DOHH2 (cell line): ENCODE data around the gene SPOCD1.

ENCODE experiments used
- H3F3A ChIP-seq: fragments of 200-600 bp; sonication (generic), shearing (Covaris generic); 2 replicates; pipeline ENCODE4 v1.6.0; 2016; ENCODE audit warnings: antibody characterized with exemption, mild to moderate bottlenecking; ENCODE audit not compliant: control insufficient read depth, insufficient read depth
- H3K27ac ChIP-seq: fragments of 200-600 bp; sonication (generic); 2 replicates; pipeline ENCODE4 v1.5.1; 2014; ENCODE audit warnings: low read depth, mild to moderate bottlenecking, low read length, moderate library complexity
- H3K27me3 ChIP-seq: fragments of 200-600 bp; sonication (generic); 2 replicates; pipeline ENCODE4 v1.6.1; 2014; ENCODE audit warnings: mild to moderate bottlenecking, low read length, mixed read lengths; ENCODE audit not compliant: control insufficient read depth
- H3K36me3 ChIP-seq: fragments of 200-600 bp; sonication (generic); 2 replicates; pipeline ENCODE4 v1.6.1; 2014; ENCODE audit warnings: mild to moderate bottlenecking, low read length, moderate library complexity, mixed read lengths; ENCODE audit not compliant: control insufficient read depth
- H3K4me1 ChIP-seq: fragments of 200-600 bp; sonication (generic); 2 replicates; pipeline ENCODE4 v1.6.1; 2014; ENCODE audit warnings: mild to moderate bottlenecking, low read length, mixed read lengths; ENCODE audit not compliant: control insufficient read depth
- H3K4me2 ChIP-seq: fragments of 200-600 bp; sonication (generic); 2 replicates; pipeline ENCODE4 v1.6.0; 2014; ENCODE audit warnings: mild to moderate bottlenecking, low read length, moderate library complexity
- H3K4me3 ChIP-seq: fragments of 200-600 bp; sonication (generic); 2 replicates; pipeline ENCODE4 v1.5.1; 2014; ENCODE audit warnings: mild to moderate bottlenecking, low read length, mixed read lengths
- H3K79me2 ChIP-seq: fragments of 200-600 bp; sonication (generic); 2 replicates; pipeline ENCODE4 v1.6.1; 2014; ENCODE audit warnings: mild to moderate bottlenecking, low read length, mixed read lengths; ENCODE audit not compliant: control insufficient read depth
- H3K9me2 ChIP-seq: fragments of 200-600 bp; sonication (generic); replicated peaks from 2 replicates; pipeline ENCODE4 v1.6.1; 2014; ENCODE audit warnings: mild to moderate bottlenecking, low read length, mixed read lengths; ENCODE audit not compliant: control insufficient read depth
- H3K9me3 ChIP-seq: fragments of 200-600 bp; sonication (generic); 2 replicates; pipeline ENCODE4 v1.6.1; 2014; ENCODE audit warnings: antibody characterized with exemption, low read length, mixed read lengths; ENCODE audit not compliant: control insufficient read depth, insufficient read depth
- H4K20me1 ChIP-seq: fragments of 200-600 bp; sonication (generic); 2 replicates; pipeline ENCODE4 v1.6.0; 2014; ENCODE audit warnings: low read depth, mild to moderate bottlenecking, antibody characterized with exemption, low read length, moderate library complexity; ENCODE audit not compliant: control insufficient read depth, insufficient read depth
- EZH2phosphoT487 ChIP-seq: fragments of 200-600 bp; sonication (generic); IDR thresholded peaks from 2 replicates; pipeline ENCODE4 v1.6.1; 2017; ENCODE audit warnings: borderline replicate concordance, mild to moderate bottlenecking, antibody characterized with exemption, low read length, moderate library complexity, mixed read lengths
- TF ChIP-seq, protein P1 (sequence below): fragments of 200-600 bp; sonication (generic); IDR thresholded peaks from one replicate; pipeline ENCODE4 v1.5.1; 2014; ENCODE audit warnings: antibody characterized with exemption, mild to moderate bottlenecking, low read depth, low read length; ENCODE audit not compliant: poor library complexity, severe bottlenecking

SPOCD1 gene

DNA sequence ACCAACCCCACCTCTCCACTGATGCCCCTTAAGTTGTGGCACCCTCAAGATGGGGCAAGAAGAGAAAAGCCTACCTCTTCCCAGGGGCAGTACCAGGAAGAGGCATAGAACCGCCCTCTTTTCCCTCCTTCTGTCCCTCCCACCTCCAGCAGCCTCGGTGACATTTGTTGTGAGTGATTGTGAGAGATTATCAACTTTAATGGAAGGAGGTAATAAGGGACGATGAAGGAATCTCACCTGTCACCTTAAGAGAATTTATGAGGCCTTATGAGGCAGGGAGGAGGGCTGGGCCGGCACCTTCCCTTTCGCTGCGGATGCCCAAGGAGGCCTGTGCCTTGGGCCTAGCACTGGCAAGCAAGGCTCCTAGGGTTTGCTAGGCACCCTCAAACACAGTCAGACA is 50.3 kb downstream of the SPOCD1 start:
- no peak for TF ChIP-seq EZH2phosphoT487
- TF ChIP-seq, protein P1, sequence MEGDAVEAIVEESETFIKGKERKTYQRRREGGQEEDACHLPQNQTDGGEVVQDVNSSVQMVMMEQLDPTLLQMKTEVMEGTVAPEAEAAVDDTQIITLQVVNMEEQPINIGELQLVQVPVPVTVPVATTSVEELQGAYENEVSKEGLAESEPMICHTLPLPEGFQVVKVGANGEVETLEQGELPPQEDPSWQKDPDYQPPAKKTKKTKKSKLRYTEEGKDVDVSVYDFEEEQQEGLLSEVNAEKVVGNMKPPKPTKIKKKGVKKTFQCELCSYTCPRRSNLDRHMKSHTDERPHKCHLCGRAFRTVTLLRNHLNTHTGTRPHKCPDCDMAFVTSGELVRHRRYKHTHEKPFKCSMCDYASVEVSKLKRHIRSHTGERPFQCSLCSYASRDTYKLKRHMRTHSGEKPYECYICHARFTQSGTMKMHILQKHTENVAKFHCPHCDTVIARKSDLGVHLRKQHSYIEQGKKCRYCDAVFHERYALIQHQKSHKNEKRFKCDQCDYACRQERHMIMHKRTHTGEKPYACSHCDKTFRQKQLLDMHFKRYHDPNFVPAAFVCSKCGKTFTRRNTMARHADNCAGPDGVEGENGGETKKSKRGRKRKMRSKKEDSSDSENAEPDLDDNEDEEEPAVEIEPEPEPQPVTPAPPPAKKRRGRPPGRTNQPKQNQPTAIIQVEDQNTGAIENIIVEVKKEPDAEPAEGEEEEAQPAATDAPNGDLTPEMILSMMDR = peak; percentile 10
- H3K27ac ChIP-seq = no peak overlapping the region
- peaks cover 52% of the 10 kb centered on the region for H3K27me3 ChIP-seq
- no peak overlapping the region for H3K4me3 ChIP-seq
- peaks cover 4% of the 10 kb centered on the region; the same call in 1 of the 2 replicates for H4K20me1 ChIP-seq
- H3K36me3 ChIP-seq = no peaks in the 10 kb centered on the region
- H3F3A ChIP-seq = peaks cover 5% of the 10 kb centered on the region; the same call in 1 of the 2 replicates
- H3K9me3 ChIP-seq = no peaks in the 10 kb centered on the region
- H3K4me2 ChIP-seq = no peak overlapping the region
- H3K4me1 ChIP-seq = peaks cover 47% of the 10 kb centered on the region
- no peaks in the 10 kb centered on the region for H3K79me2 ChIP-seq
- no peaks in the 10 kb centered on the region for H3K9me2 ChIP-seq

DNA sequence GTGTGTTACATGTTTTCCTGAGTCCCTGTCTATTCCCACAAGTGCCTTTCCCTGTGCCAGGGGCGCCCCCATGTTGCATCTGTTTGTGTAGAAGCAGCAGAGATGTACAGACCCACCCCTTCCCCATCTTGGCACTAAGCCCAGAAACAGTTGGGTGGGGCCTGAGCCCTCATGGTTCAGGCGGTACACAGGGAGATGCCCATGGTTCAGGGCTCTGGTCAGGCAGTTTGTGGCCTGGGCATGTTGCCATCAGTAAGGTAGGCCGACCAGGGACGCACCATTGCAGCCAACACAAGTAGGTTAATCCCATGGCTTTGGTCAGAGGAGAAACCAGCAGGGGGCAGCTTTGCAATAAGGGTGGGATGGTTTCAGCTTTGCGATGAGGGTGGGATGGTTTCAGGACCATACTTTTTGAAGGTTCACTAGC is 50.8 kb downstream of the SPOCD1 start:
- no peak overlapping the region for H3K4me3 ChIP-seq
- peaks cover 57% of the 10 kb centered on the region for H3K27me3 ChIP-seq
- peaks cover 52% of the 10 kb centered on the region for H3K4me1 ChIP-seq

DNA sequence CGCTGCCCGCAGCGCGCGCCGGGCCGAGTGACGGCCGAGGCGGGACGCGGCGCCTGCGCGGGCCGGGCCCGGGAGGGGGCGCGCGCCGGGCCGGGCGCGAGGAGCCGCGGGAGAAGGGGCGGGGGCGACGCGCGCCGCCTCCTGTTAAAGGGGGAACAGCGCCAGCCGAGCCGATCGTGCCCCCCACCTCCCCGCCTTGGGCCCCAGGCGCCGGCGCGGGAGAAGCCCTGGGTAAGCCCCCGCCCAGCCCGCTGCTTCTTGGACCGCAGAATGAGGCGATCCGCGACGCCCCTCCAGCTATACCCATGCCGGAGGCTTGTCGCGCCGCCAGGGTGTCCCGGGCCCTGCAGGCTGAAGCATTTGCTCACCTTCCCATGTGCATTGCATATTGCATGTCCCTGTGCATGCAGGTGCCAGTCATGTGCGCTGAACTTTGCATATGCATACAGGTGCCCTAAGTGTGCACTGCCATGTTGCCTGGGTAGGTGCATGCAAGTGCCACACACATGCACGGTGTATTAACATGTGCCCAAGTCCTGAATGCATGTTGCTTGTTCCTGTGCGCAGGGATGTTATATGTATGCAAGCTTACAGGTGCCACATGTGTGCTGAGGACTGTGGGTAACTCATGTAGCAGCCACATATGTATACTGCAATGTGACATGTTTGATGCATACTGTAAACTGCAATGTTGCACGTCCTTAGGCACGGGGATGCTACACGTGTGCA is 51.3 kb downstream of the SPOCD1 start, which contains the start of gene ADGRB2:
Gene ADGRB2, minus strand, starts transcription at position 29 of the 729 bp plus-strand sequence. CDS start 7,119 bp downstream, outside the sequence.
- H3K4me1 ChIP-seq = peaks cover 50% of the 10 kb centered on the region
- no peak within 1 kb of the TSS for H3K27ac ChIP-seq
- no peaks in the 10 kb centered on the region for H3K36me3 ChIP-seq
- no peaks in the 10 kb centered on the region for H3K9me3 ChIP-seq
- peak within 1 kb of the TSS; percentile 87 for H3K4me2 ChIP-seq
- TF ChIP-seq, protein P1 = no peak
- no peak for TF ChIP-seq EZH2phosphoT487
- H4K20me1 ChIP-seq = peaks cover 8% of the 10 kb centered on the region; the same call in 1 of the 2 replicates
- H3K4me3 ChIP-seq = peak within 1 kb of the TSS; percentile 74
- no peaks in the 10 kb centered on the region for H3K79me2 ChIP-seq
- H3F3A ChIP-seq = peaks cover 5% of the 10 kb centered on the region; the same call in 1 of the 2 replicates
- H3K9me2 ChIP-seq = no peaks in the 10 kb centered on the region
- H3K27me3 ChIP-seq = peaks cover 63% of the 10 kb centered on the region

More for the DNA sequence above, 50.8 kb downstream of the SPOCD1 start:
- peaks cover 6% of the 10 kb centered on the region; the same call in 1 of the 2 replicates for H4K20me1 ChIP-seq
- no peaks in the 10 kb centered on the region for H3K79me2 ChIP-seq
- H3K9me2 ChIP-seq = no peaks in the 10 kb centered on the region
- no peak overlapping the region for H3K27ac ChIP-seq
- H3K9me3 ChIP-seq = no peaks in the 10 kb centered on the region
- H3K36me3 ChIP-seq = no peaks in the 10 kb centered on the region
- H3F3A ChIP-seq = peaks cover 5% of the 10 kb centered on the region; the same call in 1 of the 2 replicates
- TF ChIP-seq EZH2phosphoT487 = no peak
- TF ChIP-seq, protein P1 = peak; percentile 75
- H3K4me2 ChIP-seq = no peak overlapping the region
